Caco-2 (cell line): Measurements from ENCODE around the gene CTNND2. TPM values are rescaled to one million over a fixed set of nuclear protein-coding genes. Genes with fewer than 3 reads are reported as not detected.

Experiments used
- BruUV-seq: library from RNA; stranded (reverse); fragments of 400-500 nt; replicated peaks from 2 replicates; lab custom pipeline; 2021; lab: Mats Ljungman, UMichigan
- CTCF ChIA-PET: fragments of 300-600 bp; sonication (Branson Sonifier 250); formaldehyde crosslinking; loops from one replicate; lab custom pipeline; 2022; ENCODE audit warnings: antibody characterized with exemption; lab: Charles Lee
- POLR2A ChIA-PET: fragments of 300-600 bp; sonication (Branson Sonifier 250); formaldehyde crosslinking; loops from one replicate; lab custom pipeline; 2022; ENCODE audit warnings: antibody characterized with exemption; lab: Charles Lee
- DNase-seq, 2 experiments: peaks; one replicate each; pipeline versions ENCODE4 v3.0.0 to v3.0.0-alpha.2; 2020 to 2022
- H3K27me3 ChIP-seq: replicated peaks from 2 replicates; pipeline ENCODE4 v1.6.0; 2011; ENCODE audit warnings: low read length; ENCODE audit not compliant: control insufficient read depth, insufficient read depth
- H3K36me3 ChIP-seq: 2 replicates; pipeline ENCODE4 v1.5.1; 2011; ENCODE audit warnings: low read length; ENCODE audit not compliant: control insufficient read depth, insufficient read depth
- H3K4me1 ChIP-seq: fragments of 250-450 bp; sonication (Bioruptor Pico); 2 replicates; pipeline ENCODE4 v1.5.1; 2020; ENCODE audit warnings: mild to moderate bottlenecking
- H3K4me3 ChIP-seq: 2 replicates; pipeline ENCODE4 v1.5.1; 2011; ENCODE audit warnings: low read depth, mild to moderate bottlenecking, control low read depth, low read length
- H3K9me3 ChIP-seq: fragments of 250-450 bp; sonication (Bioruptor Pico); 2 replicates; pipeline ENCODE4 v1.5.1; 2020; ENCODE audit warnings: mild to moderate bottlenecking, moderate library complexity
- H3K27ac Mint-ChIP-seq: one replicate; pipeline ENCODE4 v1.8.0; 2022; ENCODE audit warnings: mixed read lengths; ENCODE audit not compliant: unreplicated experiment
- H3K27me3 Mint-ChIP-seq: one replicate; pipeline ENCODE4 v1.8.0; 2022; ENCODE audit warnings: mixed read lengths; ENCODE audit not compliant: insufficient read depth, unreplicated experiment
- H3K36me3 Mint-ChIP-seq: one replicate; pipeline ENCODE4 v1.8.0; 2022; ENCODE audit warnings: mild to moderate bottlenecking, mixed read lengths; ENCODE audit not compliant: insufficient read depth, unreplicated experiment
- H3K4me1 Mint-ChIP-seq: one replicate; pipeline ENCODE4 v1.8.0; 2022; ENCODE audit warnings: low read depth, mixed read lengths; ENCODE audit not compliant: unreplicated experiment
- H3K4me3 Mint-ChIP-seq: one replicate; pipeline ENCODE4 v1.8.0; 2022; ENCODE audit warnings: mild to moderate bottlenecking, moderate library complexity, mixed read lengths; ENCODE audit not compliant: unreplicated experiment
- H3K9me3 Mint-ChIP-seq: one replicate; pipeline ENCODE4 v1.8.0; 2022; ENCODE audit warnings: mixed read lengths; ENCODE audit not compliant: unreplicated experiment
- intact Hi-C: fragments of 100-400 bp; cut with micrococcal nuclease; formaldehyde crosslinking; loops from one replicate; pipeline ENCODE4 v1.10.0; 2022; ENCODE audit not compliant: unreplicated experiment
- total RNA-seq: library from RNA; stranded (reverse); gene quantifications from 2 replicates; pipeline ENCODE4 v1.2.3, GENCODE V29; 2022
- TF ChIP-seq, protein P1 (sequence below), 2 experiments: fragments of 200-600 bp in 1 of 2; IDR thresholded peaks; 1 replicate in 1 of 2; 2 replicates in 1 of 2; pipeline versions ENCODE4 v1.5.1 to v1.8.0; 2011 to 2022; ENCODE audit warnings: antibody characterized with exemption in 1 of 2, control low read depth in 1 of 2, inconsistent platforms in 1 of 2, low read depth in 1 of 2, low read length in 1 of 2, mild to moderate bottlenecking in 1 of 2, moderate library complexity in 1 of 2; ENCODE audit not compliant: insufficient read depth in 1 of 2, severe bottlenecking in 1 of 2, unreplicated experiment in 1 of 2

Gene CTNND2
- total RNA-seq, 1 experiment from 2014 or later: 0.32 TPM

GRCh38 chr5:11174591-11174990 is 729.7 kb downstream of the CTNND2 start:
- Mint-ChIP-seq H3K4me1 (no peaks in the 10 kb centered on the region), H3K4me3 (no peak overlapping the region), H3K27ac (no peak overlapping the region), H3K9me3 (no peaks in the 10 kb centered on the region), H3K36me3 (no peaks in the 10 kb centered on the region), H3K27me3 (peaks cover 22% of the 10 kb centered on the region)
- no peak for DNase-seq
- TF ChIP-seq, protein P1, sequence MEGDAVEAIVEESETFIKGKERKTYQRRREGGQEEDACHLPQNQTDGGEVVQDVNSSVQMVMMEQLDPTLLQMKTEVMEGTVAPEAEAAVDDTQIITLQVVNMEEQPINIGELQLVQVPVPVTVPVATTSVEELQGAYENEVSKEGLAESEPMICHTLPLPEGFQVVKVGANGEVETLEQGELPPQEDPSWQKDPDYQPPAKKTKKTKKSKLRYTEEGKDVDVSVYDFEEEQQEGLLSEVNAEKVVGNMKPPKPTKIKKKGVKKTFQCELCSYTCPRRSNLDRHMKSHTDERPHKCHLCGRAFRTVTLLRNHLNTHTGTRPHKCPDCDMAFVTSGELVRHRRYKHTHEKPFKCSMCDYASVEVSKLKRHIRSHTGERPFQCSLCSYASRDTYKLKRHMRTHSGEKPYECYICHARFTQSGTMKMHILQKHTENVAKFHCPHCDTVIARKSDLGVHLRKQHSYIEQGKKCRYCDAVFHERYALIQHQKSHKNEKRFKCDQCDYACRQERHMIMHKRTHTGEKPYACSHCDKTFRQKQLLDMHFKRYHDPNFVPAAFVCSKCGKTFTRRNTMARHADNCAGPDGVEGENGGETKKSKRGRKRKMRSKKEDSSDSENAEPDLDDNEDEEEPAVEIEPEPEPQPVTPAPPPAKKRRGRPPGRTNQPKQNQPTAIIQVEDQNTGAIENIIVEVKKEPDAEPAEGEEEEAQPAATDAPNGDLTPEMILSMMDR (IDR thresholded peaks at IDR 0.05; ENCODE audit: insufficient read depth in 1 of 2, low read depth in 1 of 2, low read length in 1 of 2, severe bottlenecking in 1 of 2, unreplicated experiment in 1 of 2): no peak
- H3K4me1 ChIP-seq: no peaks in the 10 kb centered on the region
- ChIA-PET POLR2A (no interaction called here), CTCF (no interaction called here)
- H3K36me3 ChIP-seq: no peaks in the 10 kb centered on the region
- H3K4me3 ChIP-seq: no peak overlapping the region
- intact Hi-C loops: no loop called here
- no peaks in the 10 kb centered on the region for H3K9me3 ChIP-seq
- H3K27me3 ChIP-seq: no peaks in the 10 kb centered on the region; the same call in 1 of the 2 replicates
- no TSS peak for BruUV-seq

GRCh38 chr5:11172484-11172883 is 731.8 kb downstream of the CTNND2 start:
- intact Hi-C loops: no loop called here
- H3K9me3 ChIP-seq: no peaks in the 10 kb centered on the region
- H3K9me3 Mint-ChIP-seq: no peaks in the 10 kb centered on the region
- H3K36me3 ChIP-seq: no peaks in the 10 kb centered on the region
- H3K36me3 Mint-ChIP-seq: no peaks in the 10 kb centered on the region
- no peaks in the 10 kb centered on the region for H3K4me1 Mint-ChIP-seq
- DNase-seq: no peak
- H3K4me3 Mint-ChIP-seq: no peak overlapping the region
- no peak overlapping the region for H3K4me3 ChIP-seq
- no TSS peak for BruUV-seq
- CTCF ChIA-PET: no interaction called here
- POLR2A ChIA-PET: no interaction called here
- H3K27ac Mint-ChIP-seq: no peak overlapping the region
- no peaks in the 10 kb centered on the region for H3K4me1 ChIP-seq
- TF ChIP-seq, protein P1 (IDR thresholded peaks at IDR 0.05; ENCODE audit: insufficient read depth in 1 of 2, low read depth in 1 of 2, low read length in 1 of 2, severe bottlenecking in 1 of 2, unreplicated experiment in 1 of 2): no peak
- H3K27me3 Mint-ChIP-seq: peaks cover 23% of the 10 kb centered on the region
- no peaks in the 10 kb centered on the region; the same call in none of the 2 replicates for H3K27me3 ChIP-seq

DNA sequence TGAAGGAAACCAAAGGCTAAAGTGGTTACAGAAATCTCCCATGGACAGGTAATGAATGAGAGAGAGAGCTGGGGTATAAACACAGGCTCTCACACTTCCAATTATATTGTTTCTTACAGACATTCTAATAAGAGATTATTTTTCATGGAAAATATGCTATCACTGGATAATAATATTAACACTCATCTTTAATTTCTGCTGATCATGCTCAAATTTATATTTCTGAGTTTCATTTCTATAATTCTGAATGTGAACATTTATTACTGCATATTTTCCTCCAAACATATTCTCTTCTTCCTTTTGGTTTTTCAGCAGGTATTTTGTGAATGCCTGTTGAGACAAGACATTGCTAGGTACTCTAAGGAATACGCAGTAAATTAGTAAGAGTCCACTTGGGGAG is 733.0 kb downstream of the CTNND2 start:
- Mint-ChIP-seq H3K9me3 (no peaks in the 10 kb centered on the region), H3K4me3 (no peak overlapping the region), H3K27ac (no peak overlapping the region), H3K27me3 (peaks cover 23% of the 10 kb centered on the region), H3K4me1 (no peaks in the 10 kb centered on the region), H3K36me3 (no peaks in the 10 kb centered on the region)
- H3K9me3 ChIP-seq: no peaks in the 10 kb centered on the region
- DNase-seq: no peak
- TF ChIP-seq, protein P1 (IDR thresholded peaks at IDR 0.05; ENCODE audit: insufficient read depth in 1 of 2, low read depth in 1 of 2, low read length in 1 of 2, severe bottlenecking in 1 of 2, unreplicated experiment in 1 of 2): no peak
- H3K36me3 ChIP-seq: no peaks in the 10 kb centered on the region
- ChIA-PET POLR2A (no interaction called here), CTCF (no interaction called here)
- H3K4me3 ChIP-seq: no peak overlapping the region
- no peaks in the 10 kb centered on the region for H3K4me1 ChIP-seq
- H3K27me3 ChIP-seq: no peaks in the 10 kb centered on the region; the same call in 1 of the 2 replicates
- BruUV-seq: no TSS peak
- intact Hi-C loops: no loop called here
